Measurements from ENCODE around the gene FLAD1.

FLAD1 gene

DNA sequence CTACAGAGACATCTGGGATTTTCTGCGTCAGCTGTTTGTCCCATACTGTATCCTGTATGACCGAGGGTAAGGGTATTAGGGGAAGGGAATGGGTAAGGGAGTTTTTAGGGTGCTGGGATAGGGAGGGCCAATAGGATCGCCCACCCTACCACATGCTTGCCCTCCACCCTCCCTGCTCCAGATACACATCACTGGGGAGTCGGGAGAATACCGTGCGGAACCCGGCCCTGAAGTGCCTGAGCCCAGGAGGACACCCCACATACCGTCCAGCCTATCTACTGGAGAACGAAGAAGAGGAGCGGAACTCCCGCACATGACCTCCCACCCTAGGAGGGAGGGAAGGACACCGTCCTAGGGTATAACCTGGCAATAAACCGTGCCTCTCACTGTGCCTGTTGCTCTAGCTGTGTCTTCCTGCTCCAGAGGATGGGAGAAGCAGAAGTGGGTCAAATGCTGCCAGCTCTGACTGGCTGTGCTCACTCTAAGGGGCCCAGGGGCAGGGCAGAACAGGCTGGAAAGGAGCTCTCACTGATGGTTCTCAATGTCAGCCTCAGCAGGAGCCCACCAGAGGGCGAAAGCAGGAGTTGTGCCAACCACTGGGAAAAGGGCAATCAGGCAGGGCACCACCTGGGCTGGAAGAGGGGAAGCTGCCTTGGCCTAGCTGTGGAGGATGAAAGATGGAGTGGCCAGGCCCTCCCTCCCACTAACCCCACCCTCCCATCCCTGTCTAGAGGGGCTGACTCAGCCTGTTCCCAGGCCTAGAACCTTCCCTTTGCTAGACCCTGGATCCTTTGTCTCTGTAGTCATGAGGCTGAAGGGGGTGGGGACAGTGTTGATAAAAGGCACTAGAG lies 9.8 kb downstream of the FLAD1 start:
- no peak for DNase-seq

DNA sequence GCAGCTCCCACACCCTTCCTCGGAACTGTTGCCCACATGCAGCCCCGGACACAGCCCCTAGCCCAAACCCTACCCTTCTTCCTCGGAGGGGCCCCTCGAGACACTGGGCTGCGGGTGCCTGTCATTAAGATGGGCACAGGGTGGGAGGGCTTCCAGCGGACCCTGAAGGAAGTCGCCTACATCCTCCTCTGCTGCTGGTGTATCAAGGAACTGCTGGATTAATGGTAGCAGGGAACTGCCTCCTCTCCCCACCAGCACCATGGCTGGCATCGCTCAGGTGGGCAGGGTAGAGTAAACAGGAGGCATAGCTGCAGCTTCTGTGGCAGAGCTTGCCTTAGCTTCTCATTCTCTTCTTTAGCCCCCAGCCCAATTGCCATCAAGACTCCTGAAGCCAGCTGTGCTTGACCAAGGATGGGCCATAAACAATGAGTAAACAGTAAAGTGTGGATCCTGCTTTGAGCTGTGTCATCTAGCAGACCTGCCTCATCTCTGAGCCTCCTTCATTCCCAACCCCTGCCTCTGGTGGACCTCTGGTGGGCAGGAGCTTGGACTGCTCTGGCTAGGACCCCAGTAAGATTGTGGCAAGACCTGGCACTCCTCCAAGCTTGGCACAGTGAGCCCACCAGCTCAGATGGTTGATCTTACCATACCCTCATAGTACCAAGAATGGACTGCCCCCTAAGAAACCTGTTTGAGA lies 10.6 kb downstream of the FLAD1 start, which contains the start of gene LENEP:
Gene LENEP (plus strand): TSS at position 15 of the 697 bp plus-strand sequence. CDS start 22 bp downstream, at position 37.
- DNase-seq, result no peak

DNA sequence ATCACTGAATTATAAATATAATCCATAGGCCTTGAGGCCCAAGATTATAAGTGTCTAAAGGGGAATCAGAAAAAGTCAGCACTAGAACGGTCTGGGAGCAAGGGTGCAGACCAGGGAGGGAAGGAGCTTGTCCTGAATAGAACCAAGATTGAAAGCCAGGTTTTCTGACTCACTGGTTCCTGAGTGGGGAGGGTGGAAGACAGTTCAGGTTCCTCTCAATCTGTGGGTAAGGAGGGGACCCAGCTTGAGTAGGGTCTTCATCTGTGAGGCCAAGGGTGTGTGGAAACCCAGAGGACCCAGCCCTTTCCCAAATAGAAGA lies 11.1 kb downstream of the FLAD1 start:
- DNase-seq, result no peak

DNA sequence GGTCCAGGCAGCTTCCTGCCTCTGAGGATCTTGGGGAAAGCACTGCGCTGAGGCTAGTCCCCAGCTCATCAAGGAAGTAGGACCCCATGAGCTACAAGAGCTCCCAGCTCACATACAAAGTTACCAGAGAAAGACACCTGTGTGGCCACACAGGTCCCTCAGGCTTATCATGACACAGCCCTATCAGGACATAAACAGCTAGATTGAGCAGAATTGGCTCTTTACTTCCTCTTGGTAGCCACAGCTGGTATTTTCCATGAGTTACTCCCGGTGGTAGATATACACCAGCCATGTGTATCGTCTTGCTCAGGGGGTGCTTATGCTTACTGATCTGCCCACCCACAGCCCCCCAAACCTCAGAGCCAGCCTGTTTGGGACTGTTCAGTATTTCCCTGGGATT lies 11.4 kb downstream of the FLAD1 start:
- DNase-seq, result no peak

DNA sequence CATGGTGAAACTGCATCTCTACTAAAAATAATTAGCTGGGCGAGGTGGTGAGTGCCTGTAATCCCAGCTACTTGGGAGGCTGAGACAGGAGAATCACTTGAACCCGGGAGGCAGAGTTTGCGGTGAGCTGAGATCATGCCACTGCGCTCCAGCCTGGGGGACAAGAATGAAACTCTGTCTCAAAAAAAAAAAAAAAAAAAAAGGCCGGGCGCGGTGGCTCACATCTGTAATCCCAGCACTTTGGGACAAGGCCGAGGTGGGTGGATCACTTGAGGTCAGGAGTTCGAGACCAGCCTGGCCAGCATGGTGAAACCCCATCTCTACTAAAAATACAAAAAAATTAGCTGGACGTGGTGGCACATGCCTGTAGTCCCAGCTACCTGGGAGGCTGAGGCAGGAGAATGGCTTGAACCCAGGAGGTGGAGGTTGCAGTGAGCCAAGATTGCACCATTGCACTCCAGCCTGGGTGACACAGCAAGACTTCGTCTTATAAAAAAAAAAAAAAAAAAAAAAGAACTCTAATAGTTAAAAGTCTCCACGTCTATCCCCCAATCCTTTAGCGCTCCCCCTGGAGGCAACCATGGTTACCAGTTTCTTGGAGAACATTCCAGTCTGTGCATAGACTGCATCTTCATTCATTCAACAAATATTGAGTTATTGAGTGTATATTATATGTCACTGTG lies 12.3 kb downstream of the FLAD1 start:
- peak; percentile 48 for DNase-seq

DNA sequence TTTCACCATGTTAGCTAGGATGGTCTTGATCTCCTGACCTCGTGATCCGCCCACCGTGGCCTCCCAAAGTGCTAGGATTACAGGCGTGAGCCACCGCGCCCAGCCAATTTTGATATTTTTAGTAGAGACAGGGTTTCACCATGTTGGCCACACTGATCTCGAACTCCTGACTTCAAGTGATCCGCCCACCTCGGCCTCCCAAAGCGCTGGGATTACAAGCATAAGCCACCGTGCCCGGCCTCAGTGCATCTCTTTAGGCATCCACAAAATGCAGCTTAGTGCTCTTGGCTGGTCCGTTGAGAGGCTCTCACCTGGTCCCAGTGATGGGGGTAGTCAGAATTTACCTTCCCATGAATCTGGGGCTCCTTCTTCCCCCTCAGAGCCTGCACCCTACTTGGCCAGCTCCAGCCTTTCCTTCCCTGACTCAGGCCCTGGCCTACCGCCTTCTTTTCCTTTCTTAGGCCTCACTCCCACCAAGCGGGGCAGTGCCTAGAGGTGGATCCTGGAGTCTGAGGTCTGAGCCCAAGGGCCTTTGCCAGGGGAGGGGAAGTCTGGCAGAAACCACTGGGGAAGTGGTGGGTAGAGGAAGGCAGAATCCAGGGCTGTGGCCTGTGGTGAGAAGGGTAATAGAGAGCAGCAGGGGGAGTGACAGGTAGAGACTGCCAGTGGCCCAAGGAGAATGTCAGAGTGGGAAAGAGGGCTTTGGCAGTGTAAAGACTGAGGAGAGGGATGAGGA lies 14.0 kb downstream of the FLAD1 start:
- no peak for DNase-seq

DNA sequence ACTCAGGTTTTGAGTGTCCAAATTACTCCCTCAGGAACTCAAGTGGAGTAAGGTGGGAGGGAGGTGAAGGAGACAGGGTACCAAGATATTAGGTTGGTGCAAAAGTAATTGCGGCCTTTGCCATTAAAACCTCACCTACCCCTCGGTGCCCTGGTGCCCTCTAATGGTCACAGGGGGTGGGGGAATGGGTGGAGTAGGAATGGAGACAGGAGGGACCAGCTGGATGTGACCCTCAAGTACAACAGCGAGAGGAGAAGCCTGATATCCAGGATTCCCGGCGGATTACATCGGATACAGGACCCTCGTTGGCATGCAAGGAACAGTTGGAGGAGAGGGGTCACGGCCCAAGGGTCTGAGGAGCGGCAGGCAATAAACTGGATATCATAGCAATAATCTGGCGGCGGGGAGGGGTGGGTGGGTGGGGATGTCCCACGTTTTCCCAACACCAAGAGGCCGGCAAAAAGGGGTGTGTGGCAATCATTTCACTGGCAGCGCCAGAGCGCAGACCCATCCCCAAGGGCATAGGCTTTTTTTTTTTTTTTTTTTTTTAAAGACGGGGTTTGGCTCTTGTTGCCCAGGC lies 15.1 kb downstream of the FLAD1 start:
- no peak for DNase-seq

DNA sequence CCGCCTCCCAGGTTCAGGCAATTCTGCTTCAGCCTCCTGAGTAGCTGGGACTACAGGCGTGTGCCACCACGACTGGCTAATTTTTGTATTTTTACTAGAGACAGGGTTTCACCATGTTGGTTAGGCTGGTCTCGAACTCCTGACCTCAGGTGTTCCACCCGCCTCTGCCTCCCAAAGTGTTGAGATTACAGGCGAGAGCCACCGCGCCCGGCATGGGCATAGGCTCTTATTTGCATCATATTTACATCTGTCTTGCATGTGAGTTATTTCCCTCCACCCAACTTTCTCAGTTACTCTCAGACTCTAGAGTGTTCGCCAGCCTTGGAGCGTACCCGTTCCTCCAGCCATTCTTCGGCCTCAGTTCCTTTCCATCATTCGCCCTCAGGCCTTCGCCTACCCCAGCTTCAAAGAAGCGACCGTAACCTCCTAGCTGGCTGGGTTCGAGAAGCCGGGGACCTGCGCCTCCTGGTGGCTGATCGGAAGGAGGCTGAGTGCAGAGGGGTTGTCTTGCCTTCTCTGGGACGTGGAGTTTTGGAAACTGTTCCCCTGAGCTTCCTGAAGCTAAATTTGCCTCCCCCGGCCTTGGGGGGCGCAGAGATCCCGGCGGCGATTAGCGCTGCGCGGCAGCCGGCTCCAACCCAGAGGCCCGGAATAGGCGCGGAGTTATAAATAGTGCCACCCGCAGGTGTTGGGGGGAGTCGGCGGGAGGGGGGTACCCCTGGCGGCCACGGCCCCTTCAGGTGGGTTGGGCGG lies 15.8 kb downstream of the FLAD1 start:
- DNase-seq, result peak; percentile 18

DNA sequence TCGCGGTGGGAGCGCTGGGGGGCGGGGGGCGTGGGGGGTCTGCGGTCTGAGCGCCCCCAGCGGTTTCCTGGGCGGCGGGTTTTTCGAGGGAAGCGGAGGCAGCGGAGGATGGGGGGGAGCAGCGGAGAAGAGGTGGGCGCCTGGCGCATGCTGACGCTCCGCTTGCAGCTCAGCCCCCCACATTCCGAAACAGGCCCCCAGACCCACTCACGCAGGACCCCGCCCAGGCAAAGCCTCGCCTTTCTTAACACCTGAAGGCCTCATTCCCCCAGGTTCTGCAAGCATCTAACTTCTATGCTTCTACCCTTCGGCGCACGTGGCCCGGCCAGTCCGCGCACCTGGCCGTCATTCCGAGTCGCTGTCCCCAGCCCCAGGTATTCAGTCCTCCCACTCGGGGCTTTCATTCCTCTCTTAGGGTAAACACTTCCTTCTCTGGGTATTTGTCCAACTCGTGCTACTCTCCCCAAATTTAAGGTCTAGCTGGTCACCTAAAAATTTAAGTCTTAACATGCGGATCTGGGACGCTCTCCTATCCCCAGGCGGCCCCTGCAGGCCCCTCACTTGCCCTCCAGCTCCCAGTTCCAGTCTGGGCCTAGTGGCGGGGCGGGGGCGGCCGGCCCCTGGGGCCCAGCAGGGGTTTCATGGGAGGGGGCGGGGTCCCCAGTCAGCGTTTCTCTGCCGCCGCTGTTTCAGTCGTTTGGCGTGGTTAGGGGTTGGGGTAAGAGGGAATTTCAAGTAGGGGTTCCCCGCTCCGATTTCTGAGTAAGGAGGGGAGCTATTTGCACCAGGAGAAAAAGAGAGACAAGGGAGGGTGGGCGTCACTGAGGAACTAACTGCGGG lies 16.6 kb downstream of the FLAD1 start:
- no peak for DNase-seq

DNA sequence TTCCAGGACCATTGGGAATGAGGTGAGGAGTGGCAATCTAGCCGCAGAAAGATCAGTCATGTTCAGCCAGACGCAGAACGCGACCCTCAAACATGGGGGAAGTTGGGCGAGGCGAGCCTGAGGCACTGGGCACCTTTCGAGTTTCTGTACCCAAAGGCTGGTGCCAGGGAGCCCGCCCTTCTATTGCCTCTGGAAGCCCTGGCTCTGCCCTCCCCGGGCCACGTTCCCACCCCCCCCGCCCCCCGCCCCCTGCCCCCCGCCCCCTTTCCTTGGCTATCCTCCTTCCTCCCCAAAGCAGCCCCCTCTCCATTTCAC lies 17.2 kb downstream of the FLAD1 start:
- peak; percentile 77 for DNase-seq

DNA sequence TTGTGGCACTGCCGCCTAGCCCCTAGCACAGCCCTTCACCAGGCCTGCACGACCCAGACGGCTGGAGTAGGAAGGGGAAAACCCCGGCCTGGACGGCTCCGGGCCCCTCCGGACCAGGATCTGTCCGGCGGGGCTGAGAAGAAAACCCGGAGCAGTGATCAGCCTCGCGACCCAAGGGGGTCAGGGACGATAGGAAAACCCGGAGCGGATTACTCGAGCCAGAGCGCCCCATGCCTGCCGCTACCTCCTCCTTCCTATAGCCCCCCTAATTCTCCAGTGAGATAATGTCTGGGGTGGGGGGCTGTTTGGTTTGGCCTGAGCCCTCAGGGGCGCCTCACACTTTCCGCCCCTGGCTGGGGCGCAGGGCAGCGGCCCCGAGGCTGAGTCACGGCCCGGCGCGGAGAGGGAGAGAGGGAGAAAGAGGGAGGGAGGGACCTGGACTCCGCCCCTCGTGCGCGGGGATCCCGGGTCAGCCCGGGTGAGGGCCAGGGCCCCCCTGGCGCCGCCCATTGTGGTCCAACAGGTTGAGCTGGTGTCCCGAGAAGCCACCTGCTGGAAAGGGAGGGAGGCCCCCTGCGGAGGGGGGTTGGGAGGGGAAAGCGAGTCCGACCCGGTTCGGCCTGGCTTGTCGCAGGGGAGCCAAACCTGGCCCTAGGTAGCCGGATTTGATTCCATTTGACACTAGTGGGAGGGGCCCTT lies 17.7 kb downstream of the FLAD1 start:
- DNase-seq, result peak; percentile 91

DNA sequence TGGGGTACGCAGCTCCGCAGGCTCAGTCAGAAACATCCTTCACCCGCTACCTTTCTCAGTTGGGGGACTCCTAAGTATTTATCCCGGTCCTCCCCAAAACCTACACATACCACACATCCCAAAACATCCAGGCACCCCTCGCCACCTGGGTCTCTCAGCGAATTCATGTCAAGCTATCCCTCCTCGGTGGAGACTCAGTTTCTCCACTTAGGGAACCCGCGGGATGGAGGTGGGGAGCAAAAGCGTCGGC lies 18.2 kb downstream of the FLAD1 start:
- no peak for DNase-seq

DNA sequence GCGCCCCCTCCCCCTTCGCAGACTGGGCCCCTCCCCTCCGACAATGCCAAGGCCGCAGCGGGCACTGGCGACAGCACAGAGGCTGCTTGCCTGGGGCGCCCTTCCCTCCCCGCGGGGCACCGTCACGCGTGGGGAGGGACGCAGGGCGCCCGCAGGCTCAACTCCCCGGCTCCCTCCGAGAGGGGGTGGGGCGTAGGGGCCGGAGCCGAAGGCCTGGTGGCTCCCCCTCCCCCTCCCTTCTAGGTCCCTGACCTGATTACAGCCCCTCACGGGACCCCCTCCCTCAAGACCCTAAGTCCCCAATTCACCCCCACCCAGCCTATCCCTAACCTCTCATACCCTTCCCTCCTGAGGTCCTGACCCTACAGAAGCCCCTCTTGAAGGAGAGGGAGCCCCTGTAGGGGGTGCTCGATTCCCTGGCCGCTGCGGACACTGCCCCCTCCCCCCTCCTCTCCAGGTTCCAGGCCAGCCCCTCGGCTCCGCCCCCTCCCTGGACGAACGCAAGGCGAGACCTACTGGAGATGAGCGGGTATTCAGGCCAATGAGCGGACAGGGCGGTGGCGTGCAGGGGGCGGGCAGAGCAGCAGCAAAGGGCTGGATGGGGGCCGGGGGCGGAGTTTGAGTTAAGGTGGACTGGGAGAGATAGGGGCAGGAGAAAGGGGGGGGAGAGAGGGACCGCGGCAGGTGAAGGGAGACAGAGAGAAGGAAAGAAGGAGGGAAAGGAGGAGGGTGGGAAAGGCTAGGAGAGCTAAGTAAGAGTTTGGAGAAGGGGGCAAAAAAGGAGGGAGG lies 18.7 kb downstream of the FLAD1 start:
- peak; percentile 99 for DNase-seq

DNA sequence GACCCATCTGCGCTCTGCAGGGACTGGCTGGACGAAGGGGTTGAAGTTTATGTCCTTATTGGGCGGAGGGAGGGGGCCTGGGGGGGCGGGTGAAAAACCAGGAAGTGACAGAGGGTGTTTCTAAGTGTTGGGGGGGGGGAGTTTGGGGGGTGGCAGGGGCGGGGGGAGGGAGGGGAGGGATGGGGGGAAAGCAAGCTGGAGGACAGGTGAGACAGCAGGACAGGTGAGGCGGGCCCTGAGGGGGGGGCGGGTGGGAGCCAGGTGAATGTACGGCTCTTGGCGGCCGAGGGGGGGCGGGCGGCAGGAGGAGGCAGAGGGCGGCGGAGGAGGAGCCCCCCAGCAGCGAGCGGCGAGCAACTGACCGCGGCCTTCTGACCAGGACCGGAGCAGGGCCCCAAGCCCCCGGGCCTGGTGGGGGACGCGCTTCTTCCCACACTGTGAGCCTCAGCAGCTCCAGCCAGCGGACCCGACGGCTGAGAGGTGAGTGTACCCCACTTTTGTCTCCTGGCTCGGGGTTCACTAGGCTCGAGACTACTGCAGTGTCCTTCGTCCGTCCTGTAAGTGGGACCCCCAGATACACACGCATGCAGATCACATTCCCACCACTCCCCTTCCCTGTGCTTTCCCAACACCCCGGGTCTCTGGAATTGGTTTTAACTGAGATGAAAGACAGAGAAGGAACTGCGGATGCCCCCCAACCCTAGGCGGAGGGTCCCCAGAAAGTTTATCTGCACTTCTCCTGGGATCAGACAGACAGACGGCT lies 19.5 kb downstream of the FLAD1 start, which contains the start of gene ZBTB7B:
Gene ZBTB7B (plus strand): TSS at position 339 of the 763 bp plus-strand sequence. CDS start 11,859 bp downstream, outside the sequence.
- peak; percentile 30 for DNase-seq

DNA sequence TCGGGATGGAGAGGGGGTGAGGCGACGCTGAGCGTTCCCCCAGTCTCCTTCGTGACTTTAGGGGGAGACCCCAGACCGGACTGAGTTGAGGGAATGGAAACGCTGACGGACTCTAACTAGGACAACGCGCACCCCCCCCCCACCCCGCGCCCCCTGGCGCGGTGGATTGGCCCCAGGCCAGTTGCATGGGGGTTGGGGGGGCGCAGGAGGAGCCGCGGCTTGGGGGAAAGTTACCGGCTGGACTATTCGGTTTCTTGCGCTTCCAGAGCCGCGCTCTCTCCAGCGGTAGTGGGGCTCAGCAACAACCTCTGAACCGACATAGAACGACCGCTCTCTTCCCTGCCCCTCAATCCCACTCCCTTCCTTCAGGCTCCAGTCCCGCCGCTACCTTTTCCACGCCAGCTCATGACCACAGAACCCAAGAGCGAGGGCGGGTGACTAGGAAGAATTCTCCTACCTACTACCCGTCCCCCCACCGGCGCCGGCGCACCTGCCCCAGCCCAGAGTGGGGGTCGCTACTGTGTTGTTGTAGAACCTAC lies 20.2 kb downstream of the FLAD1 start:
- peak; percentile 58 for DNase-seq

DNA sequence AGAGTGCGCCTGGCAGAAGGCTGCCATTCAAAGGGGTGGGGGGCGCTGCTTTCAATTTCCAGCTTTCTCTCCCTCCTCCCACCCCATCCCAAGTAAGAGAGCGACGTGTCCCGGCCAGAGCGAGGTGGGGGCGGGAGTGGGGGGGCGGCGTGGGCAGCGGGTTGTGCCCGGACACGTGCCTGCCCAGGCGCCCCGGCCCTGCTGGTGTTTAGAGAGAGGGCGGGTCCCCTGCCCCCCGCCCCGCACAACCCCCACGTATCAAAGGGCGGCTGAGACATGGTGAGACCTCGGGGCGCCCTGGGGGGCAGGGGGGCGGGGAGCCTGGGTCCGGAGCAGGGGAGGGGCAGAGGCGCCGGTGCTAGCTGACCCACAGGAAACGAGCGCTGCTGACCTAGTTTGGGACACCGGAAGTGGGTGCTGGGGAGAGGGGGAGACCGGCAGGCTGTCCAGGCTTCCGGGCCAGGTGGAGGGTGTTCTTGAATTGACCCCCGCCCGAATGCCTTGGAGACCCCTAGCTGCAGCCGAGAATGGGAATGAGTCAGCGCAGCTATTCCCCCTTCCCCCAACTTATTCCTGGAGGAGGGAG lies 20.7 kb downstream of the FLAD1 start:
- DNase-seq, result peak; percentile 58

DNA sequence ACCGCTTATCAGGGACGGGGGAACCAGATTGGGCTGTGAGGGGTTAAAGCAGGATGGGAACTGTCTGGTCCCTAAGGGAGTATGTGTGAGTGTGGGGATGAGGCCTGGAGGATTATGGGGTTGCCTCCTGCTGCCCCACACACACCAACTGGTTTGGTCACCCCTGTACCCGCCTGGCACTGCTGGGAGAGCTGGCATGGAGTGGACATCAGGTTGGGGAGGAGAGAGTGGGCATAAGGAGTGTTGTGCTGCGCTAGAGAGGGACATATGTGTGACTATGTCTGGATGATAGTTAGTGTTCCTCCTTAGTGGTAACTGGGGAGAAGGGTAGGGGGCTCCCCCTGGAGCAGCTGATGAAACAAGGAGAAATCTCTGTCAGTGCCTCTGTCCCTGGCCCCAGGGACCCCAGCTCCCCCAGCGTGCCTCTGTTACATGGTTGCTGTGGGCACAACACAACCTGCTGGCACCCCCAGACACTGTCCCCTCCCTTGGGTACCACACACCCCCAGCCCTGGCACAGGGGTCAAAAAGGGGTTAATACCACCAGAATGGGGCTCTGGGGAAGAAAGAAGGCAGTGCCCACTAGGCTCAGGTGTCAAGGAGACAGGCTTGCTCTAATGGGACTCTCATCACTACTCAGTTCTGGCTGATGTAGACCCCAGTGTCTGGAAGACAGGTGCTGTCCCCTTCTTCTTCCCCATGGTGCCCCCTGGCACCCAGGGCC lies 21.4 kb downstream of the FLAD1 start:
- DNase-seq, result peak; percentile 30

Data from midbrain (tissue), 1 donor.